Right lobe of liver (tissue), 4 donors: ENCODE data around the gene FNDC3B.

Experiments
- POLR2A ChIP-seq: fragments of 450-650 bp; IDR thresholded peaks from one replicate; pipeline ENCODE4 v1.6.1; 2017; ENCODE audit warnings: antibody characterized with exemption, mild to moderate bottlenecking
- TF ChIP-seq, protein P1 (sequence below), 4 donors: fragments of 200-600 bp in 3 of 4; fragments of 450-650 bp in 1 of 4; IDR thresholded peaks; one replicate each; pipeline versions ENCODE4 v1.5.1 to v1.8.0; 2016 to 2022; ENCODE audit warnings: antibody characterized with exemption in 4 of 4, mild to moderate bottlenecking in 2 of 4
- donor health status: DM: no; HTN: no; CAD: no.
- donor health status: DM: no; HTN: no; CAD: no.
- donor health status: DM: no; HTN: yes; CAD: no.

- no peak for TF ChIP-seq POLR2A
- TF ChIP-seq, protein P1, sequence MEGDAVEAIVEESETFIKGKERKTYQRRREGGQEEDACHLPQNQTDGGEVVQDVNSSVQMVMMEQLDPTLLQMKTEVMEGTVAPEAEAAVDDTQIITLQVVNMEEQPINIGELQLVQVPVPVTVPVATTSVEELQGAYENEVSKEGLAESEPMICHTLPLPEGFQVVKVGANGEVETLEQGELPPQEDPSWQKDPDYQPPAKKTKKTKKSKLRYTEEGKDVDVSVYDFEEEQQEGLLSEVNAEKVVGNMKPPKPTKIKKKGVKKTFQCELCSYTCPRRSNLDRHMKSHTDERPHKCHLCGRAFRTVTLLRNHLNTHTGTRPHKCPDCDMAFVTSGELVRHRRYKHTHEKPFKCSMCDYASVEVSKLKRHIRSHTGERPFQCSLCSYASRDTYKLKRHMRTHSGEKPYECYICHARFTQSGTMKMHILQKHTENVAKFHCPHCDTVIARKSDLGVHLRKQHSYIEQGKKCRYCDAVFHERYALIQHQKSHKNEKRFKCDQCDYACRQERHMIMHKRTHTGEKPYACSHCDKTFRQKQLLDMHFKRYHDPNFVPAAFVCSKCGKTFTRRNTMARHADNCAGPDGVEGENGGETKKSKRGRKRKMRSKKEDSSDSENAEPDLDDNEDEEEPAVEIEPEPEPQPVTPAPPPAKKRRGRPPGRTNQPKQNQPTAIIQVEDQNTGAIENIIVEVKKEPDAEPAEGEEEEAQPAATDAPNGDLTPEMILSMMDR (IDR thresholded peaks at IDR 0.05), result no peak
These were observed 251.1 kb downstream of the FNDC3B start for GRCh38 chr3:172290457-172290856.
